Measurements from ENCODE around the gene NEK11. TPM values are rescaled to one million over a fixed set of nuclear protein-coding genes. Genes with fewer than 3 reads are reported as not detected.

The NEK11 gene
- total RNA-seq, 6 experiments from 2014 or later = 2.5 to 4.0 (median 3.1) TPM

GRCh38 chr3:131147534-131147933 lies 120.9 kb downstream of the NEK11 start:
- no peaks in the 10 kb centered on the region for H3K36me3 Mint-ChIP-seq (ENCODE audit: low read depth)
- no peaks in the 10 kb centered on the region for H3K4me1 Mint-ChIP-seq (ENCODE audit: low read depth)
- no peak for TF ChIP-seq CTCF (IDR thresholded peaks at IDR 0.05)
- H3K4me3 Mint-ChIP-seq = no peak overlapping the region
- no peaks in the 10 kb centered on the region for H3K9me3 Mint-ChIP-seq
- DNase-seq = no peak
- no peak overlapping the region for H3K27ac Mint-ChIP-seq
- no peaks in the 10 kb centered on the region; the same call in 1 of the 2 replicates for H3K27me3 Mint-ChIP-seq (ENCODE audit: insufficient read depth)

GRCh38 chr3:131158434-131158833 lies 131.8 kb downstream of the NEK11 start:
- Mint-ChIP-seq H3K4me1 (ENCODE audit: low read depth) (no peaks in the 10 kb centered on the region), H3K4me3 (no peak overlapping the region), H3K36me3 (ENCODE audit: low read depth) (no peaks in the 10 kb centered on the region), H3K27me3 (ENCODE audit: insufficient read depth) (no peaks in the 10 kb centered on the region), H3K9me3 (no peaks in the 10 kb centered on the region), H3K27ac (no peak overlapping the region)
- DNase-seq = no peak
- TF ChIP-seq CTCF (IDR thresholded peaks at IDR 0.05) = no peak

- Mint-ChIP-seq H3K27ac (no peak overlapping the region), H3K4me3 (no peak overlapping the region), H3K9me3 (no peaks in the 10 kb centered on the region), H3K36me3 (ENCODE audit: low read depth) (no peaks in the 10 kb centered on the region), H3K4me1 (ENCODE audit: low read depth) (no peaks in the 10 kb centered on the region), H3K27me3 (ENCODE audit: insufficient read depth) (no peaks in the 10 kb centered on the region)
- no peak for TF ChIP-seq CTCF (IDR thresholded peaks at IDR 0.05)
- no peak for DNase-seq
These were observed 135.8 kb downstream of the NEK11 start for GRCh38 chr3:131162516-131162915.

- TF ChIP-seq CTCF (IDR thresholded peaks at IDR 0.05) = no peak
- H3K27ac Mint-ChIP-seq = no peak overlapping the region
- H3K36me3 Mint-ChIP-seq (ENCODE audit: low read depth) = no peaks in the 10 kb centered on the region
- H3K4me1 Mint-ChIP-seq (ENCODE audit: low read depth) = no peaks in the 10 kb centered on the region
- no peak overlapping the region for H3K4me3 Mint-ChIP-seq
- no peaks in the 10 kb centered on the region for H3K27me3 Mint-ChIP-seq (ENCODE audit: insufficient read depth)
- H3K9me3 Mint-ChIP-seq = no peaks in the 10 kb centered on the region
- DNase-seq = no peak
These were observed 141.2 kb downstream of the NEK11 start for GRCh38 chr3:131167867-131168266.

GRCh38 chr3:131169331-131169730 lies 142.7 kb downstream of the NEK11 start:
- H3K4me1 Mint-ChIP-seq (ENCODE audit: low read depth) = no peaks in the 10 kb centered on the region
- TF ChIP-seq CTCF (IDR thresholded peaks at IDR 0.05) = no peak
- no peak overlapping the region for H3K4me3 Mint-ChIP-seq
- no peaks in the 10 kb centered on the region for H3K36me3 Mint-ChIP-seq (ENCODE audit: low read depth)
- H3K27me3 Mint-ChIP-seq (ENCODE audit: insufficient read depth) = no peaks in the 10 kb centered on the region
- no peak overlapping the region for H3K27ac Mint-ChIP-seq
- H3K9me3 Mint-ChIP-seq = no peaks in the 10 kb centered on the region
- DNase-seq = no peak

Data from HFFc6 (cell line).